Natural killer cell treated with Interleukin-12 subunit alpha and Interleukin-12 subunit beta and Interleukin-15 and Interleukin-18, amount 100 ng/mL, for 72 hours (primary cell): Measurements from ENCODE around the gene PRAMEF11. TPM values are rescaled to one million over a fixed set of nuclear protein-coding genes. Genes with fewer than 3 reads are reported as not detected.
"Not testable (repeated sequence)": the region's sequence is repeated elsewhere in the genome, so short reads cannot be mapped to it uniquely, and the experiment has no call there.

Experiments used
- ATAC-seq, 2 donors: fragments of 150-1000 bp; cut with Tn5 transposase in 1 of 2; sonication (Bioruptor Pico), chemical (Tn5 transposase) in 1 of 2; 2 replicates each; pipeline ENCODE4 v1.10.0; 2021
- DNase-seq: peaks from one replicate; pipeline ENCODE4 v3.0.0; 2022; ENCODE audit warnings: low spot score
- H3K27ac Mint-ChIP-seq, 2 donors: 1 replicate in 1 of 2; 2 replicates in 1 of 2; pipeline ENCODE4 v1.8.0; 2022; ENCODE audit warnings: mixed read lengths in 2 of 2, mild to moderate bottlenecking in 1 of 2, moderate library complexity in 1 of 2
- H3K27me3 Mint-ChIP-seq, 2 donors: 1 replicate in 1 of 2; 2 replicates in 1 of 2; pipeline ENCODE4 v1.8.0; 2022; ENCODE audit warnings: mixed read lengths in 2 of 2
- H3K36me3 Mint-ChIP-seq: one replicate; pipeline ENCODE4 v1.8.0; 2022; ENCODE audit warnings: mixed read lengths
- H3K4me1 Mint-ChIP-seq, 2 donors: 1 replicate in 1 of 2; 2 replicates in 1 of 2; pipeline ENCODE4 v1.8.0; 2022; ENCODE audit warnings: low read depth in 2 of 2, mixed read lengths in 2 of 2, mild to moderate bottlenecking in 1 of 2
- H3K4me3 Mint-ChIP-seq: one replicate; pipeline ENCODE4 v1.8.0; 2022; ENCODE audit warnings: mixed read lengths
- H3K9me3 Mint-ChIP-seq: 2 replicates; pipeline ENCODE4 v1.8.0; 2022; ENCODE audit warnings: mixed read lengths
- total RNA-seq, 2 donors: library from RNA; stranded (reverse); gene quantifications; one replicate each; pipeline ENCODE4 v1.2.3, GENCODE V29; 2022

Gene PRAMEF11
- total RNA-seq, result not detected

GRCh38 chr1:12831310-12831709 lies at the start of gene PRAMEF11:
Gene PRAMEF11, minus strand, starts transcription at chr1:12831410. Its CDS starts 2,621 bp downstream, at chr1:12828789.
- not testable (repeated sequence) for H3K36me3 Mint-ChIP-seq, H3K27me3 Mint-ChIP-seq, DNase-seq, H3K4me3 Mint-ChIP-seq, ATAC-seq, H3K9me3 Mint-ChIP-seq, H3K27ac Mint-ChIP-seq, H3K4me1 Mint-ChIP-seq

GRCh38 chr1:12878453-12878852 lies 47.2 kb upstream of the PRAMEF11 start:
- not testable (repeated sequence) for H3K36me3 Mint-ChIP-seq, H3K27ac Mint-ChIP-seq, H3K9me3 Mint-ChIP-seq, ATAC-seq, H3K27me3 Mint-ChIP-seq, H3K4me3 Mint-ChIP-seq, H3K4me1 Mint-ChIP-seq, DNase-seq

- not testable (repeated sequence) for ATAC-seq, DNase-seq, H3K4me3 Mint-ChIP-seq, H3K36me3 Mint-ChIP-seq, H3K9me3 Mint-ChIP-seq, H3K27me3 Mint-ChIP-seq, H3K27ac Mint-ChIP-seq, H3K4me1 Mint-ChIP-seq
These were observed 32.1 kb upstream of the PRAMEF11 start for GRCh38 chr1:12863131-12863880.

GRCh38 chr1:12856786-12857185 lies 25.6 kb upstream of the PRAMEF11 start, which contains the start of gene PRAMEF2:
Gene PRAMEF2, plus strand, starts transcription at chr1:12857086. Its CDS starts 1,924 bp downstream, at chr1:12859010.
- not testable (repeated sequence) for H3K27me3 Mint-ChIP-seq, H3K4me3 Mint-ChIP-seq, H3K4me1 Mint-ChIP-seq, H3K36me3 Mint-ChIP-seq, H3K27ac Mint-ChIP-seq, DNase-seq, H3K9me3 Mint-ChIP-seq, ATAC-seq

- Mint-ChIP-seq H3K27me3 (peaks cover 2 to 11% of the 10 kb centered on the region in 2 donors), H3K36me3 (no peaks in the 10 kb centered on the region), H3K27ac (no peak overlapping the region), H3K4me1 (no peaks in the 10 kb centered on the region), H3K4me3 (no peak overlapping the region), H3K9me3 (no peaks in the 10 kb centered on the region)
- DNase-seq, result no peak
- ATAC-seq, result no peak
These were observed 20.6 kb upstream of the PRAMEF11 start for GRCh38 chr1:12851779-12852178.

GRCh38 chr1:12848620-12849019 lies 17.4 kb upstream of the PRAMEF11 start, which contains the start of gene HNRNPCL1:
Gene HNRNPCL1, minus strand, starts transcription at chr1:12848720. Its CDS starts 431 bp downstream, at chr1:12848289.
- not testable (repeated sequence) for ATAC-seq, H3K36me3 Mint-ChIP-seq, H3K9me3 Mint-ChIP-seq, DNase-seq, H3K4me1 Mint-ChIP-seq, H3K27ac Mint-ChIP-seq, H3K4me3 Mint-ChIP-seq
- peaks cover 2 to 11% of the 10 kb centered on the region in 2 donors for H3K27me3 Mint-ChIP-seq

- not testable (repeated sequence) for H3K36me3 Mint-ChIP-seq, H3K4me1 Mint-ChIP-seq, H3K9me3 Mint-ChIP-seq, H3K27ac Mint-ChIP-seq, DNase-seq, H3K4me3 Mint-ChIP-seq, ATAC-seq, H3K27me3 Mint-ChIP-seq
These were observed 2.0 kb upstream of the PRAMEF11 start for GRCh38 chr1:12833251-12833650.

- not testable (repeated sequence) for DNase-seq, H3K9me3 Mint-ChIP-seq, H3K27ac Mint-ChIP-seq, H3K4me1 Mint-ChIP-seq, ATAC-seq, H3K4me3 Mint-ChIP-seq, H3K36me3 Mint-ChIP-seq
- peaks cover 7 to 28% of the 10 kb centered on the region in 2 donors for H3K27me3 Mint-ChIP-seq
These were observed 12.1 kb downstream of the PRAMEF11 start for GRCh38 chr1:12819061-12819460.

GRCh38 chr1:12811409-12811784 lies 19.8 kb downstream of the PRAMEF11 start:
- H3K9me3 Mint-ChIP-seq, result no peaks in the 10 kb centered on the region
- H3K4me1 Mint-ChIP-seq, result no peaks in the 10 kb centered on the region
- DNase-seq, result no peak
- H3K36me3 Mint-ChIP-seq, result no peaks in the 10 kb centered on the region
- H3K4me3 Mint-ChIP-seq, result no peak overlapping the region
- no peak for ATAC-seq
- no peak overlapping the region for H3K27ac Mint-ChIP-seq
- peaks cover 11 to 45% of the 10 kb centered on the region in 2 donors for H3K27me3 Mint-ChIP-seq

GRCh38 chr1:12810691-12811408 lies 20.4 kb downstream of the PRAMEF11 start:
- Mint-ChIP-seq H3K9me3 (no peaks in the 10 kb centered on the region), H3K4me3 (no peak overlapping the region), H3K36me3 (no peaks in the 10 kb centered on the region), H3K27me3 (peaks cover 14 to 48% of the 10 kb centered on the region in 2 donors), H3K4me1 (no peaks in the 10 kb centered on the region), H3K27ac (no peak overlapping the region)
- ATAC-seq, result no peak
- no peak for DNase-seq

- DNase-seq (no peak), ATAC-seq (no peak)
- Mint-ChIP-seq H3K36me3 (peaks cover 4% of the 10 kb centered on the region), H3K27ac (no peak overlapping the region), H3K4me1 (no peaks in the 10 kb centered on the region), H3K27me3 (peaks cover 14 to 50% of the 10 kb centered on the region in 2 donors), H3K9me3 (peaks cover 4% of the 10 kb centered on the region), H3K4me3 (no peak overlapping the region)
These were observed 21.3 kb downstream of the PRAMEF11 start for GRCh38 chr1:12809933-12810332.

GRCh38 chr1:12799730-12800129 lies 31.5 kb downstream of the PRAMEF11 start:
- DNase-seq, result no peak
- Mint-ChIP-seq H3K36me3 (peaks cover 3% of the 10 kb centered on the region), H3K4me3 (no peak overlapping the region), H3K27me3 (peaks cover 5 to 32% of the 10 kb centered on the region in 2 donors), H3K9me3 (peaks cover 1% of the 10 kb centered on the region), H3K4me1 (no peaks in the 10 kb centered on the region), H3K27ac (no peak overlapping the region)
- no peak for ATAC-seq

GRCh38 chr1:12798911-12799310 lies 32.3 kb downstream of the PRAMEF11 start:
- H3K4me1 Mint-ChIP-seq, result no peaks in the 10 kb centered on the region
- no peaks in the 10 kb centered on the region for H3K9me3 Mint-ChIP-seq
- H3K27ac Mint-ChIP-seq, result no peak overlapping the region
- ATAC-seq, result no peak
- DNase-seq, result no peak
- H3K4me3 Mint-ChIP-seq, result no peak overlapping the region
- H3K36me3 Mint-ChIP-seq, result no peaks in the 10 kb centered on the region
- peaks cover 4 to 27% of the 10 kb centered on the region in 2 donors for H3K27me3 Mint-ChIP-seq

GRCh38 chr1:12791097-12791496 lies 40.1 kb downstream of the PRAMEF11 start, which contains the start of gene PRAMEF1:
Gene PRAMEF1, plus strand, starts transcription at chr1:12791397. Its CDS starts 1,831 bp downstream, at chr1:12793228.
- ATAC-seq, DNase-seq, H3K9me3 Mint-ChIP-seq, H3K27me3 Mint-ChIP-seq, H3K36me3 Mint-ChIP-seq, H3K27ac Mint-ChIP-seq, H3K4me3 Mint-ChIP-seq, H3K4me1 Mint-ChIP-seq: not testable (repeated sequence)
